ENCODE measurements around the gene PDE4B.

DNA sequence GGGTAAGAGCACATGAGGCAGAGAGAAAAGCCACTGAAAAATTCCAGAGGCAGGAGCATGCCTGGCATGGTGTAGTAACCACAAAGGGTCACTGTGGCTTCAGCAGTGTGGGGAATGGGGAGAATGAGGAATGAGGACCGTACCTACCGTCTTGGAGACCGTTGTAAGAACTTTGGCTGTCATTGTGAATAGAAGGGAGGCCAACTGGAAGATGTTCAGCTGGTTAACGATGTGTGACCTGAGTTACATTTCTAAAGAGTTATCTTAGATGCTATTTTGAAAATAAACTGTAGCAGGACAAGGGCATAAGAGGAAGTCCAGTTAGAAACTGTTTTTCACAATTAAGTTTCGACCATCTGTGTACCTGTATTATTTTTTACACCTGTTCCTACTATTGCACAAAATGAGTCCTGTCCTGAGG, 375.8 kb downstream of the PDE4B start:
- TF ChIP-seq CTCF (IDR thresholded peaks at IDR 0.05; ENCODE audit: low read length): no peak
- no peak for TF ChIP-seq EZH2 (IDR thresholded peaks at IDR 0.05; ENCODE audit: borderline replicate concordance, low read length)
